BLaER1 treated with 17β-estradiol and CSF1 and Interleukin-3, amounts not matched to agents 10 nM and 100 nM (cell line): Measurements from ENCODE around the gene SCARF1.

Source experiments
- H3K27ac ChIP-seq, 11 experiments: shearing (Covaris generic); formaldehyde crosslinking; 2 replicates each; pipeline ENCODE4 v1.8.1; 2022
- H3K27me3 ChIP-seq, 11 experiments: shearing (Covaris generic); formaldehyde crosslinking; 2 replicates each; pipeline ENCODE4 v1.8.1; 2022
- H3K36me3 ChIP-seq, 11 experiments: shearing (Covaris generic); formaldehyde crosslinking; 2 replicates each; pipeline ENCODE4 v1.8.1; 2022
- H3K4me1 ChIP-seq, 10 experiments: shearing (Covaris generic); formaldehyde crosslinking; 2 replicates each; pipeline ENCODE4 v1.8.1; 2022
- H3K4me2 ChIP-seq, 11 experiments: shearing (Covaris generic); formaldehyde crosslinking; 2 replicates each; pipeline ENCODE4 v1.8.1; 2022
- H3K4me3 ChIP-seq, 10 experiments: shearing (Covaris generic); formaldehyde crosslinking; 2 replicates each; pipeline ENCODE4 v1.8.1; 2022
- H3K9ac ChIP-seq, 11 experiments: shearing (Covaris generic); formaldehyde crosslinking; 2 replicates each; pipeline ENCODE4 v1.8.1; 2022
- H3K9me3 ChIP-seq, 11 experiments: shearing (Covaris generic); formaldehyde crosslinking; replicated peaks in 1 of 11; 2 replicates each; pipeline ENCODE4 v1.8.1; 2022
- H4K20me1 ChIP-seq, 11 experiments: shearing (Covaris generic); formaldehyde crosslinking; 2 replicates each; pipeline ENCODE4 v1.8.1; 2022
- Cebpa-rat ChIP-seq, 11 experiments: shearing (Covaris generic); IDR thresholded peaks; 2 replicates each; pipeline ENCODE4 v1.8.1; 2022

The SCARF1 gene

DNA sequence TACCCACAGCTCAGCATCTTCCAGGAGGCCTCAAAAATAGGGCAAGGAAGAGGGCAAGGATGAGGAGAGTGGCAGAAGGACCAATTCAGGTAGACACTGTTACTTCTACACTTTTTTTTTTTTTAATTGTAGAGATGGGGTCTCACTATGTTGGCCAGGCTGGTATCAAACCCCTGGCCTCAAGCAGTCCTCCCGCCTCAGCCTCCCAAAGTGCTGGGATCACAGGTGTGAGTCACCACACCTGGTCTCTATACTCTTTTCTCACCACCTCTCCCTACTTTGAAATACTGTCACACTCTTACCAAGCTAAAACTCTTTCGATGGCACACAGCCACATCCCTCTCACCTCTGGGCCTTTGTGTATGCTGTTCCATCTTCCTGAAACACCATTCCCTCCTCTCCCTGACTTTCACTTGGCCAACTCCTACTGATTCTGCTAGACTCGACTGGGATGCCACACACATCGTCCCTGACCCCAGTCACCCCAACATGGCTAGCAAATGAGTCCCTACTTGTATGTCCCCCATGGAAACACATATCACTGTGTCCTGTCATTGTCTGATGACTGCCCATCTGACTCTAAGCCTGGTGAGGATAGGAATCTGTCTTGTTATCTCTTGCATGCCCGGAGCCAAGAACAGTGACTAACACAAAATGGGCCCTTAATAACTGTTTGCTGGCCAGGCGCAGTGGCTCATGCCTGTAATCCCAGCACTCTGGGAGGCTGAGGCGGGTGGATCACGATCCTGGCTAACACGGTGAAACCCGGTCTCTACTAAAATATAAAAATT, 9.7 kb downstream of the SCARF1 start:
- no peak for TF ChIP-seq Cebpa-rat (IDR thresholded peaks at IDR 0.05)
- Histone ChIP-seq H3K9me3 (no peaks in the 10 kb centered on the region), H3K27me3 (no peaks in the 10 kb centered on the region), H3K27ac (no peak overlapping the region), H3K36me3 (peaks cover 49 to 86% (median 72%) of the 10 kb centered on the region in 11 experiments), H3K4me3 (no peak overlapping the region), H3K4me2 (no peak overlapping the region), H3K9ac (no peak overlapping the region), H4K20me1 (peaks cover 0 to 90% (median 36%) of the 10 kb centered on the region in 11 experiments; a peak in 19 of 22 replicates), H3K4me1 (peaks cover 25 to 50% (median 40%) of the 10 kb centered on the region in 10 experiments)

DNA sequence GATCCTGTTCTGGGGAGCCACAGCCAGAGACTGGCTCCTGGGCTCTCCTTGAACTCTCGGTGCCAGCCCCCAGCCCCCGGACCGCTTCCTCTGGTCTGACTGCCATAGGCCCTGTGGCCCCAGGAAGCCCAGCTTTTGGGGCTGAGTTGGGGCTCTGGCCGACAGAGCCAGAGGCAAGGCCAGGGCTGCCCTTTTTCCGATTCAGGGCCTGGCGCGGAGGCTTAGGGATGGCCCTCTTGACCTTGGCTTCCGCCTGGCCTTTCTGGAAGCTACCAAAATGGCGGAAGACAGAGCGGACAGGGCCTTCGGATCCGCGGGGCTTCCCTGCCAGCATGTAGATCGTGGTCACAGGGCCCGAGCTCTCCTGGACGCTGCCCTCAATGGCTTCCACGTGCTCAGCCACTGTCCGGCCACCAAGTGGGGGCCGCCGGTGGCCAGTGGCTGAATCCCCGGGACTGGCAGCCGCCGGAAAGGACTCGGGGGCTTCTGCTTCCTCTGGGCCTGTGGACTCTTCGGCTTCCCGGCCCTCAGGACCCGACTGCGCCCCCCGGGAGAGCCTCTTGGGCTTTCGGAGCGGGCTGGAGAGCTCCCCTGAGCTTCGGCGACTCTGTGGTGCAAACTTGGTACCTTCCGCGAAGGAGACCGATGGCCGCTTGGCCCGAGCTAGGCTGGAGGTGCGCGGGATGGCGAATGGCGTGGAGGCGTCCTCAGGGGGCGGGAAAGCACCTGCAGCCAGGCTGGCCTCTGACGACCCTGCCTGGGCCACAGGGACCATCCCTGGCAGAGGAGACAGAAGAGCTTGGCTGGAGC, 10.5 kb downstream of the SCARF1 start:
- H3K36me3 ChIP-seq, result peaks cover 46 to 78% (median 64%) of the 10 kb centered on the region in 11 experiments

GRCh38 chr17:1630662-1631061, 14.9 kb downstream of the SCARF1 start:
- Histone ChIP-seq H3K4me1 (peaks cover 43 to 54% (median 46%) of the 10 kb centered on the region in 10 experiments), H4K20me1 (peaks cover 0 to 48% (median 13%) of the 10 kb centered on the region in 11 experiments; a peak in 13 of 22 replicates), H3K4me3 (no peak overlapping the region), H3K9ac (peak overlapping the region in 8 of 11 experiments; percentile 10 to 94 (median 89); a peak in 10 of 22 replicates), H3K9me3 (no peaks in the 10 kb centered on the region), H3K27me3 (no peaks in the 10 kb centered on the region; a peak in 1 of 22 replicates), H3K4me2 (peak overlapping the region; percentile 97 to 100 (median 99)), H3K27ac (peak overlapping the region in 8 of 11 experiments; percentile 49 to 95 (median 92); a peak in 14 of 22 replicates), H3K36me3 (peaks cover 14 to 48% (median 32%) of the 10 kb centered on the region in 11 experiments)
- TF ChIP-seq Cebpa-rat (IDR thresholded peaks at IDR 0.05), result no peak

More for the DNA sequence above, 10.5 kb downstream of the SCARF1 start:
- H3K9ac ChIP-seq, result peak overlapping the region in 3 of 11 experiments; percentile 8 to 22 (median 13); a peak in 1 of 22 replicates
- no peak overlapping the region for H3K4me3 ChIP-seq
- TF ChIP-seq Cebpa-rat (IDR thresholded peaks at IDR 0.05), result no peak
- no peaks in the 10 kb centered on the region for H3K27me3 ChIP-seq
- H3K9me3 ChIP-seq, result no peaks in the 10 kb centered on the region
- H3K4me1 ChIP-seq, result peaks cover 27 to 50% (median 40%) of the 10 kb centered on the region in 10 experiments
- peak overlapping the region in 1 of 11 experiments; percentile 6; a peak in 2 of 22 replicates for H3K27ac ChIP-seq
- no peak overlapping the region for H3K4me2 ChIP-seq
- peaks cover 0 to 82% (median 28%) of the 10 kb centered on the region in 11 experiments; a peak in 19 of 22 replicates for H4K20me1 ChIP-seq

DNA sequence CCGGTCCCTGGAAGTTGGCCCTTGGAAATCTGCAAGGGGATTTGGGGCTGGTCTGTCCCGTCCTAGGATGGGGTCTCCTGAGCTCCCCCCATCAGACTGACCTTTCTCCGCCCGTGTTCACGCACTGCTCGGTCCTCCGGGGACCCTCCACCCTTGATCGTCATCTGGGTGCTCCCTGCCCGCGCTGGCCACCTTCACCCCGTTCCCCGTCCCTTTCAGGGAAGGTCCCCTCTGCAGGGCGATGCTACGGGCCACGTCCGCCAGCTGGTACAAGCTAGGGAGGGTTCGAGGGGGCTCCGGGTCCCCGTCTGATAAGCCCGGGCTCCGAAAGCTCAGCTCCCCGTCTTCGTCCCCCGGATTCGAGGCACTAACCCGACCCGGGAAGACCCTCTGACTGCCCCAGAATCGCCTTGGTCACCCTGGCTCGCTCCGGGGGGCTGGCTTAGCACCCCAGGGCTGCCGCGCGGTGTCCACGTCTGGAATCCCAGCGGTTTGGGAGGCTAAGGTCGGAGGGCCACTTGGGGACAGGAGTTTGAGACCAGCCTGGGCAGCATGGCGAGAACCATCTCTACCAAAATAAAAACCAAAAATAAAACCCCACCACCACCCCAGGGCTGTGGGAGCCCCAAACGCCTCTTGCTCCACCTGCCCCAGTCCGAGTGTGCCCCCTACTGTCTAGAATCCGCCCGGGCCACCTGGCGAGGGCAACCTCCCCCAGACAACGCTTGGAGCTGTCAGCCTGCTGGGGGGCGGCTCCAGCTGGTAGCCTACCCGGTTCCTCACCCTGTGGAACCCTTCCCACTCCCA, 15.8 kb downstream of the SCARF1 start:
- Histone ChIP-seq H3K9me3 (no peaks in the 10 kb centered on the region), H3K27me3 (no peaks in the 10 kb centered on the region; a peak in 1 of 22 replicates), H3K27ac (peak overlapping the region; percentile 86 to 95 (median 92)), H3K4me2 (peak overlapping the region; percentile 97 to 100 (median 99)), H4K20me1 (peaks cover 0 to 45% (median 8%) of the 10 kb centered on the region in 11 experiments; a peak in 11 of 22 replicates), H3K36me3 (peaks cover 4 to 48% (median 32%) of the 10 kb centered on the region in 11 experiments), H3K9ac (peak overlapping the region; percentile 87 to 94 (median 90)), H3K4me1 (peaks cover 52 to 63% (median 55%) of the 10 kb centered on the region in 10 experiments), H3K4me3 (peak overlapping the region; percentile 73 to 98 (median 88))
- TF ChIP-seq Cebpa-rat (IDR thresholded peaks at IDR 0.05), result no peak

DNA sequence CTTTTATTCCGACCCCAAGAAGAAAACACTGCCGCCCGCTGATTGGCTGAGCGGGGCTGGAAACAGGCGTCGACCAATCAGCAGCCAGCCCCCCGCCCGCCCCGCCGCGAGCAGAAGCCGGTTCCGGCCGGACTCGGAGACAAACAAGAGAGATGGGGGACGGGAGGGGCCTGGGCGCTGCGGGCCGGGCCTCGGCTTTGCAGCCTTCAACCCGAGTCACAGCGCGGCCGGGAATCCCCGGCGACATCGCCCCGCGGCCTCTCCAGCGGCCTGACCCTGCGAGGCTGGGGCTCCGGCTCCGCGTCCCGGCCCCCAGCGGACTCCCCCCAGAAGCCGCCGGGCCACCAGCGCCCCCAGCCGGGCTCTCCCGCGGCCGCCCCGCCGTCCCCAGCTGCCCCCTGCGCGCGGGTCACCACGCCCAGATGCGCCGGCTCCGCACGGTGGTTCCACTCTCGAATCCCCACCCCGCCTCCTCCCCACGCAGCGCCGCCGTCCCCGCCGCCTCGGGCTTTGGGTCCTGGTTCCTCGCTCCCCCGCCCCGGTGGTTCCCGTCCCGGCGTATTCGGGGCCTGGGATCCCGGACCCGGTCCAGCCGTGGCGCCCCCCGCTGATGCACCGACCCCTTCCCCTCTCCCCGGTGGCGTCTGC, 16.6 kb downstream of the SCARF1 start:
- peaks cover 0 to 4% (median 0%) of the 10 kb centered on the region in 11 experiments; a peak in 1 of 22 replicates for H3K9me3 ChIP-seq
- H4K20me1 ChIP-seq, result peaks cover 0 to 40% (median 4%) of the 10 kb centered on the region in 11 experiments; a peak in 6 of 22 replicates
- H3K27ac ChIP-seq, result peak overlapping the region; percentile 86 to 95 (median 92)
- peak overlapping the region; percentile 97 to 100 (median 99) for H3K4me2 ChIP-seq
- TF ChIP-seq Cebpa-rat (IDR thresholded peaks at IDR 0.05), result no peak
- peak overlapping the region; percentile 73 to 98 (median 88) for H3K4me3 ChIP-seq
- H3K9ac ChIP-seq, result peak overlapping the region; percentile 87 to 94 (median 90)
- peaks cover 0 to 48% (median 33%) of the 10 kb centered on the region in 11 experiments; a peak in 19 of 22 replicates for H3K36me3 ChIP-seq
- H3K4me1 ChIP-seq, result peaks cover 56 to 66% (median 62%) of the 10 kb centered on the region in 10 experiments
- H3K27me3 ChIP-seq, result no peaks in the 10 kb centered on the region; a peak in 1 of 22 replicates

DNA sequence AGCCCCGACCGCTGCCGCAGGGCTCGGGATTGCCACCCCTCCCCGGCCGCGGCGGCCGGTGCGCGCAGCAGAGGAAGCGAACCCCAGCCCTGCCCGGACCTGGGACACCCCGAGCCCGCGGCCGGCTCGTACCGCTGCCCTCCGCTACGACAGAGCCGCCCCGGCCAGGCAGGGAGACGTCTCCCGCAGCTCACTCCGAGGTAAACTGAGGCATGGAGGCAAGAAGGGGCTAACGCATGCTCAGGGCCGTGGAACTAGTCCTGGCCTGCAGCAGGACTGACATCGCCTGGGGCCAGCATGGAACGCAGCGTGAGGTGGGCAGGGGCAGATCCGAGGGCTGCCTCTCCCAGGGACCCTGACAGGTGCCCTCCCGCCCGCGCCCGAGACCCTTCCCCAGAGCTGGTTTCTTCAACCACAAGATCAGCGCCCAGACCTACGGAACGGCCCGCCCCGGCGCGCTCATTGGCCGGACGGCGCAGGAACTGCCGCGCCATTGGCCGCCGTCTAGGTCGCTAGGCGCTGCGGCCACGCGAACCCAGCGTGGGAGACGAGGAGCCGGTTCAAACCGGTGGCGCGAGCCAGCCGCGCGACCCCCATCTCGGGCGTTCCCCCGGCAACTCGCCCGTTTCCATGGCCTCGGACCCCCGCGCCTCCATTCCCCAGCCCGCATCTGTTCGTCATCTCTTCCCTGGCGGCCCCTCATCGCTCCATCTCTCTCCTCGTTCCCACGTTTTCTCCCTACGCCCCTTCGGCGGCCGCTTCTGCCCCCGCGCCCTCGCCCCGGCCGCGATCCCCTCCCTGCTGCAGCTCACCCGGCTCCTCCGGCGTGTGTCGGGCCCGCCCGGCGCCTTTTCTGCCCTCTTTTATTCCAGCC, 17.3 kb downstream of the SCARF1 start, which contains the start of gene SLC43A2:
TSS of gene SLC43A2 (minus strand) at position 853 of the 874 bp plus-strand sequence. CDS start 960 bp downstream, outside the sequence.
- peaks cover 58 to 71% (median 68%) of the 10 kb centered on the region in 10 experiments for H3K4me1 ChIP-seq
- peak within 1 kb of the TSS; percentile 87 to 94 (median 90) for H3K9ac ChIP-seq
- H3K9me3 ChIP-seq, result peaks cover 0 to 8% (median 0%) of the 10 kb centered on the region in 11 experiments; a peak in 1 of 22 replicates
- H4K20me1 ChIP-seq, result peaks cover 0 to 38% (median 5%) of the 10 kb centered on the region in 11 experiments; a peak in 7 of 22 replicates
- no peak for TF ChIP-seq Cebpa-rat (IDR thresholded peaks at IDR 0.05)
- H3K4me2 ChIP-seq, result peak within 1 kb of the TSS; percentile 97 to 100 (median 99)
- H3K36me3 ChIP-seq, result peaks cover 0 to 48% (median 36%) of the 10 kb centered on the region in 11 experiments; a peak in 19 of 22 replicates
- H3K27me3 ChIP-seq, result no peaks in the 10 kb centered on the region; a peak in 1 of 22 replicates
- H3K4me3 ChIP-seq, result peak within 1 kb of the TSS; percentile 73 to 98 (median 88)
- peak within 1 kb of the TSS; percentile 86 to 95 (median 92) for H3K27ac ChIP-seq
